GM19455 (cell line): ENCODE results near the gene COL2A1.

Experiments
- ATAC-seq: cut with Tn5 transposase; IDR thresholded peaks from one replicate; pipeline ENCODE4 v1.9.1; 2021; ENCODE audit not compliant: unreplicated experiment

The COL2A1 gene

GRCh38 chr12:48031135-48031960 is 27.1 kb upstream of the COL2A1 start:
- ATAC-seq: no peak

- no peak for ATAC-seq
These were observed 25.9 kb upstream of the COL2A1 start for GRCh38 chr12:48030173-48030650.

GRCh38 chr12:48029491-48030172 is 25.4 kb upstream of the COL2A1 start:
- no peak for ATAC-seq

GRCh38 chr12:48028541-48029431 is 24.5 kb upstream of the COL2A1 start:
- ATAC-seq: no peak

- ATAC-seq: no peak
These were observed 23.1 kb upstream of the COL2A1 start for GRCh38 chr12:48027183-48028002.

- no peak for ATAC-seq
These were observed 22.0 kb upstream of the COL2A1 start for GRCh38 chr12:48026060-48026827.

GRCh38 chr12:48025281-48025680 is 21.0 kb upstream of the COL2A1 start:
- no peak for ATAC-seq

- no peak for ATAC-seq
These were observed 20.5 kb upstream of the COL2A1 start for GRCh38 chr12:48024735-48025134.

- ATAC-seq: no peak
These were observed 19.1 kb upstream of the COL2A1 start for GRCh38 chr12:48023386-48023785.

GRCh38 chr12:48022676-48023385 is 18.6 kb upstream of the COL2A1 start:
- ATAC-seq: no peak

- no peak for ATAC-seq
These were observed 17.9 kb upstream of the COL2A1 start for GRCh38 chr12:48022180-48022521.

- ATAC-seq: no peak
These were observed 17.4 kb upstream of the COL2A1 start for GRCh38 chr12:48021485-48022179.

- no peak for ATAC-seq
These were observed 15.5 kb upstream of the COL2A1 start for GRCh38 chr12:48019639-48020265.

- no peak for ATAC-seq
These were observed 14.3 kb upstream of the COL2A1 start for GRCh38 chr12:48018618-48018995.

GRCh38 chr12:48017921-48018617 is 13.8 kb upstream of the COL2A1 start:
- ATAC-seq: no peak

GRCh38 chr12:48017496-48017895 is 13.2 kb upstream of the COL2A1 start:
- ATAC-seq: no peak

GRCh38 chr12:48016373-48017020 is 12.2 kb upstream of the COL2A1 start:
- ATAC-seq: no peak
